22Rv1 (cell line): ENCODE measurements around the gene TTC21A.

Experiments
- CTCF ChIP-seq: fragments of 450-650 bp; IDR thresholded peaks from 2 replicates; pipeline ENCODE4 v1.5.1; 2017; ENCODE audit warnings: mild to moderate bottlenecking
- ZFX ChIP-seq: fragments of 450-650 bp; IDR thresholded peaks from 2 replicates; pipeline ENCODE4 v1.6.1; 2017; ENCODE audit warnings: antibody characterized with exemption, borderline replicate concordance

DNA sequence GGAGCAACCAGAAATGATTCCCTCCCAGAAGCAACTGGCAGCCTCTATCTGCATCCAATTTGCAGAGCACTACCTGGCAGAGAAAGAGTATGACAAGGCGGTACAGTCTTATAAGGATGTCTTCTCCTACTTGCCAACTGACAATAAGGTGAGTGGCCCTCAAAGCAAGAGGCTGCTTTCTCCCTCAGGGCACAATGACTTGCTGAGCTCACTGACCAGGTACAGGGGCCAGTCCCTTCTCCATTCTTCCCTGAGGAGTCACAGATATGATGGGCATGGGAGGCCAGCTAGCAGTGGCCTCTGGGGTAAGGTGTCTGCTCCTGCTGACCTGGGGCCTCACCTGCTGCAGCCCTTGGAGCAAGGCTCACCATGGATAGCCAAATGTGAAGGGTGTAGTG, 25.6 kb downstream of the TTC21A start:
- no peak for TF ChIP-seq CTCF
- no peak for TF ChIP-seq ZFX
